ENCODE data around the gene RPGR.
A peak's percentile ranks its signal among the peaks of the same experiment; 100 is the strongest.

RPGR gene

DNA sequence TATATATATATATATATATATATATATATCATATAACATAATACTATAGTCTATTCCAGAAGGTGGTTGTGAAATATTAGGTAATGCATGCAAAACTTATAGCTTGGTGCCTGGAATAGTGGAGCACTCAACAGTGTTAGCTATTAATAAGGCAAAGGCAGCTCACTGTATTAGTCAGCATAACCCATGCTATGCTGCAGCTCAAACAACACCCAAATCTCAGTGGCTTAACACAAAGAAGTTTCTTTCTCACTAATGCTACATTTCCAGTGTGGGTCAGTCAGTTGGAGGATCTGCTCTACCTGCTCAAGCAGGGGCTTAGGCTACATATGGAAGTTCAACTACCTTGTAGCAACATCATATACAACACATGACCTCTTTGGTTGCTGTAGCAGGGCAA lies 5.2 kb upstream of the RPGR start:
- in situ Hi-C loops (cut with HindIII; ENCODE audit: low pct_ligation_motif_present, low pct_unique_long_range_greater_than_20kb, low sequenced_read_pairs) = no loop called here
- DNase-seq = no peak

DNA sequence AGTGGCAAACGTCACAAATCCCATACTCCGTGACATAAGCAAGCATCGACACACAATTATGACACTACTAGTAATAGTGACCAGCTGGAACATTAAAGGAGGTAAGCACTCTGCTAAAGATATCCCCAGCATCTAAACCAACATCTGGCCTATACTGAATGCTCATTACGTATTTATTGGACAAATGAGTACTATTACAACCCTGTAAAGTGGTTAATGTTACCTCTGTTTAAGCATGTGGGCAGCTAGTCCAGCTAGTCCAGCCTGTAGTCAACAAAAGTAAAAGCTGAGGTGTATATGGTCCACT lies 419 bp upstream of the RPGR start:
- in situ Hi-C loops (cut with HindIII; ENCODE audit: low pct_ligation_motif_present, low pct_unique_long_range_greater_than_20kb, low sequenced_read_pairs) = no loop called here
- DNase-seq = no peak

DNA sequence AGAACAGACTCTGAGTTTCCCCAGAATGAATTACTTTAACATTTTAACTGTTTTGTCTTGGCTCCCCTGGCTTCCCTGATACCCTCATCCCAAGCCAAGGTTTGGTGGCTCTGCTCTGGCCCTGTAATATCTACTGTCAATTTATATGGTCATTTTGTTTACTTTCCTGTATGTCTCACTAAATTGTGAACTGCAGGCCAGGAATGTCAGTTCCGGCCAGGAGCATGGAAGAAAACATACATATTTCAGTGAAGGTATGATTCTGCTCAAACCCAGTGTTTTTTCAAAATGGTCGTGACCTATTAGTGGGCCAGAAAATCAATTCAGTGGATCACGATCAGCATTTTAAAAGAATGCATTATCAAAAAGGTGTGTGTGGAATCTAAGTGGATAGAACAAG lies 1.2 kb downstream of the RPGR start:
- in situ Hi-C loops (cut with HindIII; ENCODE audit: low pct_ligation_motif_present, low pct_unique_long_range_greater_than_20kb, low sequenced_read_pairs) = no loop called here
- DNase-seq = no peak

DNA sequence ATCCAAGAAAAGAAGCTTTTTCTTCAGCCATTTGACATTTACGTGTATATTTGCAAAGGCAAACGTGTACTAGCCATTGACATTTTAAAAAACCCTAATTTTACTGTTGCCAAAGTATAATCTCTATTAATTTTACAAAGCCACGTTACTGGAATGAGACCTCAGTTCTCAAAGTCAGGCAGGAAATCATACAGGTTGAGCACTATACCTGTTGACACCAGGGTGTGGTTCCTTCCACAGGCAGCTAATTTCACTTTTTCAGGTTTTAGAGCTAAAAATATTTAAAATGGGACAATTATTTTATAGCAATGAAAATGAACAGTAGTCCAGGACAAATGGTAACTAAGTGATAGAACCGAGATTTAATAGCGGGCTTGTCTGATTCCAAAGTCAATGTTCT lies 6.5 kb downstream of the RPGR start:
- in situ Hi-C loops (cut with HindIII; ENCODE audit: low pct_ligation_motif_present, low pct_unique_long_range_greater_than_20kb, low sequenced_read_pairs) = no loop called here
- DNase-seq = no peak

DNA sequence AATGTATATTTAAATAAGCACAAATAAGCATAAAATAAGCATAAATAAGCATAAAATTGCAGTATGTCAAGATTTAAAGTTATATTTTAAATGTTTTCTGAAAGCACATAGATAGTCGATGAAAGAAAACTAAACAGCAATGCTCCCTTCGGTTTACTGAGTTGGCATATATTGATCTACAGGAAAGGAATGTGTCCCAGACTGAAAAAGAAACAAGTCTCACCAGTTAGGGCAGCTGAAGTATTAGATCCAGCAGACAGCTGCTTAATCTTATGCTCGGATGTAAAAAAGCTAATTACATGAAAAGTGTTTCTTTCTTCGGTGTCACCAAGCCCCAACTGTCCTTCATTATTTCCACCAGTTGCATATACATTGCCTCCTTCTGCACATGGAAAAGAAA lies 8.7 kb downstream of the RPGR start:
- in situ Hi-C loops (cut with HindIII; ENCODE audit: low pct_ligation_motif_present, low pct_unique_long_range_greater_than_20kb, low sequenced_read_pairs) = no loop called here
- DNase-seq = no peak

DNA sequence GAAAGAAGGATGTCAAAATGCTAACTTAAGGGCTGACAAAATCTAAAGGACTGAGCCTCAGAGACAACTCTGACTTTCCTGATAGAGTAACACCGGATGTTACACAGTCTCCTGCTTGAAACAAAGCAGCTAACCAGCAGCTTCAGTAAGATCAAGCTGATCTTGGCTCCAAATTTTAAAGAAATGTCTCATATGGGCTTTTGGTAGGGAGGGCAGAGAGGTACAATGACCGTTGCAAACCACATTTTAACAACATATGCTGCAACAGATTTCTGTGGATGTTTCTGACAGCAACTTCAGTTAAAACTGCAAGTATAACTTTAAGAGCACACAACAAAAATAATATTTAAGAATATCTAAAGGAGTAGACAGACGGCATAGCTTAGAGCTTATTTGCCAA lies 9.1 kb downstream of the RPGR start:
- in situ Hi-C loops (cut with HindIII; ENCODE audit: low pct_ligation_motif_present, low pct_unique_long_range_greater_than_20kb, low sequenced_read_pairs) = no loop called here
- no peak for DNase-seq

DNA sequence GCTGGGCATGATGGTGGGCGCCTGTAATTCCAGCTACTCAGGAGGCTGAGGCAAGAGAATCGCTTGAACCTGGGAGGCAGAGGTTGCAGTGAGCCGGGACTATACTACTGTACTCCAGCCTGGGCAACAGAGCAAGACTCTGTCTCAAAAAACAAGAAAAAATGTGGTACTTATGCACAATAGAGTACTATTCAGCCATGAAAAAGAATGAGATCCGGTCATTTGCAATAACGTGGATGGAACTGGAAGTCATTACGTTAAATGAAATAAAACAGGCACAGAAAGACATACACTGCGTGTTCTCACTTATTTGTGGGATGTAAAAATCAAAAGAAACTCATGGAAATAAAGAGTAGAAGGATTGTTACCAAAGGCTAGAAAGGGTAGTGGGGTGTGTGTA lies 12.1 kb downstream of the RPGR start:
- DNase-seq = no peak
- in situ Hi-C loops (cut with HindIII; ENCODE audit: low pct_ligation_motif_present, low pct_unique_long_range_greater_than_20kb, low sequenced_read_pairs) = no loop called here

DNA sequence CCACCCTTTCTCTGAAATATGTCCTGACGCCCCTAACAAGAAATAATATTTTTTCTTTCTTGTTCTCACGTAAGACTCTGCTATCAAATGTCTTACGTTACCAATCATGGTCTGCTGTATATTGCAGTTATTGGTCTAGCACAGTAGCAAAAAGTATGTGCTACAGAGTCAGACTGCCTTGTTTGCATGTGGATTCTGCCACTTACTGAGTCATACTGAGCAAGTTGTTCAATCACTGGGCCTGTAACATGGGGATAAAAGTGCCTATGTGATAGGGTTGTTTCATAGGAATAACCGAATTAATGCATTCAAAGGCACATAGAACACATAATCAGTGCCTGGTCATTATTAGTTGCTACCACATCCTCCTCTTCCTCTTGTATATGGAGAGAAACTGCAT lies 14.1 kb downstream of the RPGR start:
- DNase-seq = no peak
- in situ Hi-C loops (cut with HindIII; ENCODE audit: low pct_ligation_motif_present, low pct_unique_long_range_greater_than_20kb, low sequenced_read_pairs) = no loop called here

DNA sequence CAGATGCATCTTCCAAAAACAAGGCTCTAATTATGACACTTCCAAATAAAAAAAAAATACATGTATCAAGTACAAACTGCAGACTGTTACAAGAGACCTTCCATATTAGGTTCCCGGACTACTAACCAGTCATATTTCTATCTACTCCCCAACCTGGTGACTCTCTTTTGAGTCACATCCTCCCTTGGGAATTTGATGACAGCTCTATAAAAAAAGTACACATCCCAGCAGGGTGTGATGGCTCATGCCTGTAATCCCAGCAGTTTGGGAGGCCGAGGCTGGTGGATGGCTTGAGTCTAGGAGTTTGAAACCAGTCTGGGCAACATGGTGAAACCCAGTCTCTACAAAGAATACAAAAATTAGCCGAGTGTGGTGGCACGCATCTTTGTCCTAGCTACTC lies 14.9 kb downstream of the RPGR start:
- peak; percentile 45 for DNase-seq
- in situ Hi-C loops (cut with HindIII; ENCODE audit: low pct_ligation_motif_present, low pct_unique_long_range_greater_than_20kb, low sequenced_read_pairs) = no loop called here

DNA sequence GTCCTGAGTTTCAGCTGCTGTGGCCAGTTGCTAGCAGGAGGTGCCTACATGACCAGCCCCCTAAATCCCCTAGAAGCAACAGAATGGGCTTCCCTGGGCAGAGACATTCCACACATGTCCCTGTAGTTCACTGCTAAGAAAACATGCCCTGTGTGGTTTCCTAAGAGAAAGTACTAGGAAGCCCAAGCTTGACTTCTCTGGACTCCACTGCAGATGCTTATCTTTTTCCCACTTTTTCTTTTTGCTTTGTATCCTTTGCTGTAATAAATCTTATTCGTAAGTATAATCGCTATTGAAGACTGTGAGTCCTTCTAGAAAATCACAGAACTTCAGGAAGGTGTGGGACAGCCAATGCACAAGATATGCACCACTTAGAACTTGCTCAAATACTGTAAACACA lies 15.6 kb downstream of the RPGR start:
- no peak for DNase-seq
- in situ Hi-C loops (cut with HindIII; ENCODE audit: low pct_ligation_motif_present, low pct_unique_long_range_greater_than_20kb, low sequenced_read_pairs) = no loop called here

DNA sequence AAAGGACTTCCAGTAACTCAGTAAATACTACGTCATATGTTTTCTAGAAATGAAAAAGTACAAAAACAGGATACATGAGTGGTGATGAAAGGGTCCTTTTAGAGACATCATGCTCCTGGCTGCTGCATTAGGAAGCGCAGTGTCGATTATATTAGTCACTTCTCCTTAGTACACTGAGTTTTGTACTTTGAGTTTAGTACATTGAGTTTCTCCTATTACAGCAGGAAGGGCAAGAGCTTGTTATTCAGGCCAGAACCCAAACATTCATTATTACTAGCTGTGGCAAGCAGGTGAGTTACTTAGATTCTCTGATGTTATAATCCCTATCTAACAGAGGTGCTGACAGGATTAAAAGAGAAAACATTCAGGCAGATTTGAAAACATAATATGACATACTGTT lies 21.3 kb downstream of the RPGR start:
- in situ Hi-C loops (cut with HindIII; ENCODE audit: low pct_ligation_motif_present, low pct_unique_long_range_greater_than_20kb, low sequenced_read_pairs) = no loop called here
- DNase-seq = no peak

DNA sequence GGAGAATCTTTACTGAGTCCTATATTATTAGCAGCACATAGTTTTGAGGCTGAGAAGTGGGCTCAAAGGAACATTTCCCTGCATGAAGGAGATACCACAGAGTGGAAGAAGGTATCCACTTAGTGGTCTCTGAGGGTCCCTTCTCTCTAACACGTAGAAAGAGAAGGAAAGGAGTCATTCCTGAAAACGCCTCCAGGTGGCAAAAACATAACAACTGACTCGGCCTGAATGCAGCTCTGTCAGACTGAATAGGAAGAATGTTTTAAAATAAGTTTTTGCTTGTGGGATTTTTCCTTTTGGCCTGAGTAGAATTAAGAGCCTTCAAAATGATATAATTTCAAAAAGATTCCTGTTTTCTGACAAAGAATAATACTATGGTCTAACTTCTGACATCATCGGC lies 23.3 kb downstream of the RPGR start:
- in situ Hi-C loops (cut with HindIII; ENCODE audit: low pct_ligation_motif_present, low pct_unique_long_range_greater_than_20kb, low sequenced_read_pairs) = no loop called here
- DNase-seq = peak; percentile 17

DNA sequence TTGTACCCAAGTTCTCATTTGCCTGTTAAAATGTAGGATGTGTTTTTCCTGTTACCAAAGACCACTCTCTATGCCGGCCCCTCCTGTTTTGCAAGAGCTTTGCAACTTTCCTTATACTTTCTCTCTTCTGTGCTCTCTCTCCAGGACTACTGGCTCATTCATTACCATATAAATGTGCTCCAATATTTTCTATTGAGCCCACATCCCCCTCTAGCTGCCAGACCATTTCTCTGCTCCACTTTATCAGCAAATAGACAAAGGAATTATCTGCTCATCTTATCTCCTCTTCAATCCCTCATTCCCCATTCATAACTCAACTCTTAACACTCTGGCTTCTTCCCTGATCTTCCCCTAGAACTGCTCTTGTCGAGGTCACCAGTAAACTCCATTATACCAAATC lies 33.6 kb downstream of the RPGR start:
- DNase-seq = no peak
- in situ Hi-C loops (cut with HindIII; ENCODE audit: low pct_ligation_motif_present, low pct_unique_long_range_greater_than_20kb, low sequenced_read_pairs) = no loop called here

DNA sequence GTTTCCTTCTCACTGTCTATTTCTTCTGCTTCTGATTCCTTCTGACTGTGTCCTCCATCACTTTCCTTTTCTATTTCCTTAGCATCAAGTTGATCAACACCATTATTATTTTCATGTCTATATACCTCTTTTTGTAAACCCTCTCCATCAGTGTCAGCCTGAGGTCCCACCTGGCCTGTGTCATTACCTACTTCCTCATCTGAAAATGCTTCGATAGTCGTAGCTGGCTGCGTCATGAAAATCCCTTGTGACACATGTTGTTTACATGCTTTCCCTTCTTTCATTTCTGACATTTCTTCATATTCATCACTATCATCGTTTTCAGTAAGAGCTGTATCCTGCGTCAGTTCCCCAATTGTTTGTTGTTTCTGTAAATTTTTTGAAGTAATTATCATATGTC lies 39.6 kb downstream of the RPGR start:
- DNase-seq = no peak
- in situ Hi-C loops (cut with HindIII; ENCODE audit: low pct_ligation_motif_present, low pct_unique_long_range_greater_than_20kb, low sequenced_read_pairs) = no loop called here

DNA sequence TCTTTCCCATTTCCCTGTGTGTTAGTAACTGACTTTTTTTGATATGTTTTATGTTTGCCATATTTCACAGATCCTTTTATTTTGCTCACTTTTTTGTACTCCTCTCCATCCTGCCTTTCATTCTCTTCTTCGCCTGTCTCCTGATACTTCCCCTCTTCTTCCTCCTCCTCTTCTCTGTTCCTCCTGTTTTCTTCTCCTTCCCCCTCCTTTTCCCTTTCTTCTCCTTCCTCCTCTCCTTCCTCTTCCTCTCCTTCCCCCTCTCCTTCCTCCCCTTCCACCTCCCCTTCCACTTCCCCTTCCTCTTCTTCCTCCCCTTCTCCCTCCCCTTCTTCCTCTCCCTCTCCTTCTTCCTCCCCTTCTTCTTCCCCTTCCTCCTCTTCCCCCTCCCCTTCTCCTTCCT lies 41.7 kb downstream of the RPGR start:
- in situ Hi-C loops (cut with HindIII; ENCODE audit: low pct_ligation_motif_present, low pct_unique_long_range_greater_than_20kb, low sequenced_read_pairs) = no loop called here
- no peak for DNase-seq

DNA sequence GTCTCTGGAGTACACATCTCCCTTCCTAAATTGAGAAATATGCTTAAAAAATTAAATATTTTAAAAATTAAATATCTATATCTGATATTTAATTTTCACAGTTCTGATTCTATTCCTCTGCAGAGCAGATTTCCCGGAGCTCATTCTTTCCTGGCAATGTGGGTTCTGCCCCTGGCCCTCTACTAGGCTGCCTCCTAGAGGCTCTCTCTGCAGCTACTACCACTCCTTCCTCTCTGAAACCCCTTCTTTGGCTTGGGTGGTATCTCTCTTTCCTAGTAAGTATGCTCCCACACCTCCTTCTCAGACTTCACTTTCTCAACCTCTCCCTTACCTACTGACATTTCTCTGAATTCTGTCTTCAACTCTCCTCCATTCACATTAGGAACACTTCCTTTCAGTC lies 45.3 kb downstream of the RPGR start:
- in situ Hi-C loops (cut with HindIII; ENCODE audit: low pct_ligation_motif_present, low pct_unique_long_range_greater_than_20kb, low sequenced_read_pairs) = no loop called here
- peak; percentile 8 for DNase-seq

DNA sequence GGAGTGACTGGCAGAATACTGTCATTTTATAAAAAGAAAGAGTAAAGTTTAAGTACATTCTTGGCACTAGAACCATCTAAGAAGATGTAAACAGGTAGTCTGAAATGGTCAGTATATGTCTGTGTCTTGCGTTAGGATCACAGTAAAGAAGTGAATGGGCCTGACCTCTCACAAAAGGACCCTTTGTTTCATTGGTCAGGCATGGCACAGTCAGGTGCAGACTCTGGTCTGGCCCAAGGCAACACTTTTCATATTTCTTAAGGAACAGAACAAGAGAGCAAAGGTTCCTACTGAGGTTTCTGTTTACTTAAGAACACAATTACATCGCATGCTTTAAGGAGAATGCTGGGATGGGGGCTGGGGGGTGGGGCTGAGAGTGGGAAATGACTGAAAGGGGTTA lies 48.1 kb downstream of the RPGR start:
- DNase-seq = no peak
- in situ Hi-C loops (cut with HindIII; ENCODE audit: low pct_ligation_motif_present, low pct_unique_long_range_greater_than_20kb, low sequenced_read_pairs) = no loop called here

DNA sequence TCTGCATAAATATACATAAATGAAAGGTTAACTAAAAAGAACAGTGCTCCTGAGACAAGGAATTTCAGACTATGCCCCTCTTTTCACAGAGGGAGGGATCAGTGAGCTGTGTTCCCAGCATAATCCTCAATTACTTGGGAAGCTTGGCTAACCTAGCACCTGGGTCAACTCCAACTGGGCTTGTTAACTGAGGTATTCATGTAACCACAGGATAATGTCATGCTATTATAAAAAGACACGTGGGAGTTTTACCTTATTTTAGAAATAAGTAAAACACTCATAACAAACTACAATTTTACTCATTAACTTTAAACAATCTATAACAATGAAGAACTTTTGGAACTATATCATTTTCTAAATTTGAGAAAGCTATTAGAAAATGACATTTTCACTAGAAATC lies 48.6 kb downstream of the RPGR start:
- no peak for DNase-seq
- in situ Hi-C loops (cut with HindIII; ENCODE audit: low pct_ligation_motif_present, low pct_unique_long_range_greater_than_20kb, low sequenced_read_pairs) = no loop called here

DNA sequence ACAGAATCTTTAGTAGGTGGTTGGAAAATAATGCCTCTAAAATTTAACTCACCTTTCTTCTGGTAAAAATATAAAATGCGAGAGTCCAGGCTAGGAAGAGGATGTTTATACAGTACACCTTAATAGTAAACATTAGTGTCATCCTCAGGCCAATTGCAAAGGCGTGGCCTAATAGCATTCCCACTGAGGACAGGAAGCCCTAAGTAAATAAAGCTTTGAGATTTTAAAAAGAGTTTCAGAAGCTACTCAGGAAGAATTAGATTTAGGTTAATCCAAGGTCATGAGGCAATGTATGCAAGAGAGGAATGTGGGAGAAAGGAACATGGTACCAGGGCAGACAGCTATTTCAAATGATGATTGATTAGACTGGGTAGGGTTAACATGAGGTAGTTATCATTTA lies 49.5 kb downstream of the RPGR start:
- in situ Hi-C loops (cut with HindIII; ENCODE audit: low pct_ligation_motif_present, low pct_unique_long_range_greater_than_20kb, low sequenced_read_pairs) = no loop called here
- no peak for DNase-seq

DNA sequence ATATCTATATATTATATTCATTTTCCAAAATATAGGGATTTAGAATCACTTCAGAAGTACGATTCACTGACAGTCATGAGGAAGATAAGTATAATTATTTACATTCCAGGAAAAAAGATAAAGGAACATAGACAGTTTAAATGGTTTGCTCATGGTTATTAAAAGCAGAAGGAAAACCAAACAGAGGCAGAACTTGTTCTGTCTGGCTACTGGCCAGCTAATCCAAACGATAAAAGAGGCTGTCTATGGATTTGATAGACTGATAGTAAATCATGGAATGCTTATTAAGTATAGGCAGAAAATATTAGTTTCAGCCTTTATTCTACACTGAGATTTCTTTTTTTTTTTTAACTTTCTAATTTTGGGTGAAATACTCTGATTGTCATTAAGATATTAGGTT lies 50.2 kb downstream of the RPGR start:
- in situ Hi-C loops (cut with HindIII; ENCODE audit: low pct_ligation_motif_present, low pct_unique_long_range_greater_than_20kb, low sequenced_read_pairs) = no loop called here
- no peak for DNase-seq

DNA sequence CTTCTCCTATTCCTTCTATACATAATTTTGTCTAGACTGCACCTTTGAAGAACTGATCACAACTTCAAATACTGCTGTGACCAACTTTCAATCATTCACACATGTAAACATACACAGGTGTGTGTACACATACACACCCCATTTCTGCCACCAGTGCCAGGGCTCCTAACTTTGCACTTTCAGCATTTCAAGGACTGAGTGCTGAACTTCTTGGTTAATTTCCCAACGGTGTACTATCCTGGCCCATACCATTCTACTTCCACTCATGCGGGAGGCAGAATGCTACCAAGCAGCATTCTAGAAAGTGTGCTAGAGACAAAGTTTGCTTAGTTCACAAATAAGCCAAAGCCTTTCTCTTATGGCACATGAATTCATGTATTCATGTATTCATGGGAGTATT lies 51.2 kb downstream of the RPGR start:
- DNase-seq = no peak
- in situ Hi-C loops (cut with HindIII; ENCODE audit: low pct_ligation_motif_present, low pct_unique_long_range_greater_than_20kb, low sequenced_read_pairs) = no loop called here

DNA sequence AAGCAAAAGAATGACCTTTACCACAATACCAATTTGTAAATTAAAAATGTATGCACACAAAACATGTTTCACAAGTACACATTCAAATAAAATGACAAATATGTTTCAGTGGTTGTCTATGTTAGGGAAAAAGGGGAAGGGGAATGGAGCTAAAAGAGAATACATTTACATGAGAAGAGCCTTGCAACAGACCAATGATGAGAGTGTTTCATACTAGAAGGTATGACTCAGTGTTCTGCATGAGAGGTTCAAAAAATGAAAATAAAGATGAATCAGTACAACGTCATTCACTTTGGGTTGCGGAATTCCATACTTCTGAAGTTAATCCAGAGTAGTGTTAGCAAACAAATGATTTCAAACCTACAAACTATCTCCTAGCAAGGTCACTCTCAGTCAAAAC lies 51.7 kb downstream of the RPGR start:
- DNase-seq = peak; percentile 78
- in situ Hi-C loops (cut with HindIII; ENCODE audit: low pct_ligation_motif_present, low pct_unique_long_range_greater_than_20kb, low sequenced_read_pairs) = no loop called here
